Renal cortical epithelial cell (primary cell): ENCODE measurements around the gene ABLIM2. TPM values are rescaled to one million over a fixed set of nuclear protein-coding genes. Genes with fewer than 3 reads are reported as not detected.

ENCODE experiments used
- DNase-seq: peaks from one replicate; pipeline ENCODE4 v3.0.0-alpha.2; 2011; ENCODE audit warnings: low read depth
- total RNA-seq: library from RNA; depleted of rRNA; stranded (reverse); fragments of >200 nt; gene quantifications from 2 replicates; pipeline ENCODE4 v1.2.3, GENCODE V29; 2014

Gene ABLIM2
- total RNA-seq, 1 donor from 2014 or later, result 6.1 TPM

DNA sequence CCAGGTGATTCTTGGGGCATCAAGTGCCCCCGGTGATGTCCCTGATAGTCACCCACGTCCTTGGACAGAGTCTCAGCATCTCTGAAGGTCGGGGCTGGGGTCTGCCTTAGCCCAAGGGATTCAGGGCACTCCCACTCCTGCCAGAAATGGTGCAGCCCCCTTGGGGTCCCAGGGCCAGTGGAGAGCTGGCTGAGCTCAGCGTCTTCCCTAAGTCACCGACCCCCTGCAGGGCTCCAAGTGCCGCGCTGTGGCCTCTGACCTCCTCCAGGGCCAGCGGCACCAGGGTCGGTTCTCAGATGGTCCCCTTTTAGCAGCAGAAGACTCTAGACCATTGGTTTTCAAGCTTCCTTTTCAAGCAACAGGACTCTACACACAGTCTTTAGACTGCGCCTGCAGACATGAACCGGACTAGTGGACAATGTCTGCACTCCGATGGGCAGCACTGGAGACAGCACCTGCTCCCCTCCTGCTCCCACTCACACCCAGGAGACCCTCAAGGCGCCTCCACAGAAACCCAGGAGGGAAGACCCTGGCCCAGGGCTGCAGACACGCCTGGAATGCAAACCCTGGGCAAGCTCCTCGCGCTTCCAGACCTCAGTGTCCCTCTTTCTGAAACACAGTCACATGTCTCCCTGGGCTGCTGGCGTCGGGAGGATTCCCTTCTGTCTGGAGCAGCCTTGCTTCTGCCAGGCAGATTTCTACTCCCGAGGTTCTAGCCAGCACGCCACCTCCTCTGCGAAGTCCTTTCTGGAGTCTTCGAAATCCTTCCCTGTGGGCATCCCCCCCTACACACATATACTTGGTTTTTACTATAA lies 53.9 kb downstream of the ABLIM2 start:
- DNase-seq, result no peak

DNA sequence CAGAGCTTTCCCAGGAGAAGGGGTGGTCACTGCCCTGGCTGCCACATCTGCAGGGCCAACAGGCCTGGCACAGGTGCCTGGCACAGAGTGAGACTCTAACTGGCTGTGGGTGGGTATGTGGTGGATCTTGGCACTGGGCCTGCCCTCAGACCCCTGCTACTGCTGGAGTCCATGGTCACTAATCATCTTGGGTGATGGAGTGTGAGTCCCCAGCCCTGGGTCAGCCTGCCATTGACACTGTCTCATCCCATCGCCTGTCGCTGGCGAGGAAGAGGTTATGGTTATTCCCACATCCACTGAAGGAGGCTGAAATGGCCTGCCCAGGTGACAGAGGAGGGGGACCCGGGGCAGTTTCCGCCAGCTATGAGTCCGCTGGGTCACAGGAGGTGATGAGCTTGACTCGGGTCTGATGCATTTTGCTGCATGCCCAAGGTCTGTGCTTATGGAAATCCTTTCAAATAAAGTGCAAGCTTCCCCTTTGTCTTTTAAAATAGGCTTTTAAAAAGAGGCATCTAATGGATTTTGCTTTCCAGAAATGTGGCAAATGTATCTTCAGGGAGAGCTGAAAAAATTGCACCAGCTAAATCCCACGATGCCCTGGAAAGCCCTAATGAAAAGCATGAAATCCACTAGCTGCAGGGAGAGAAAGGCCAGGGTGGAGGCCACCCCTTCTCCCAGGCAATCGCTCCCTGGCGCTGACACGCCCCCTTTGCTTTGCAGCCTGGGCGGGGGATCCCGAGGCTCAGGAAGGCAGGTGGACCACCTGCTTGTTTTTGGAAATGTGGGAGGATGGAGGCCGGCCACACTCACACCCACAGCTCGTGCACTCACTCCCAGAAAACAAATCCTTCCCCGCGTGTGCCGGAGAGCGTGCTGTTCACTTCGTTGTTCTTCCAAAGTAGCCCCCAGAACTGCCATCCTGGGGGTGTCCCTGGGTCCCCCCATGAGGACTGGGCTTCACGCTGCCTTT lies 54.9 kb downstream of the ABLIM2 start:
- DNase-seq, result no peak

DNA sequence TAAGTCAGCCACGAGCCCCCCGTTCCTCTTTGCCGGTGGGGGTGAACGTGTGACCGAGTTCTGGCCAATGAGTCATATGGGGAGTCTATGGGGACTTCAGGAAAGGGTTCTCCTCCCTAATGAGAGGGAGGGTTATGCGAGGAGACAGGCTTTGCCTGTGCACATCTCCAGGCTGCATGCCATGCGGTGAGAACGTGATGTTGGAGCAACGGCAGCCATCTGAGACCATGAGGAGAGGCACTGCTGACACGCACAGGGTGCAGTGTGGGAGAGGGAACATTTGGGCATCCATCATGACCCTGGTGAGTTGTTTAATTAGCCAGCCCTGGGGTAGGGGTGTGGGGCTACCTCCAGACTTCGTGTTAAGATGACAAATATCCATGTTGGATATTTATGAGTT lies 55.8 kb downstream of the ABLIM2 start:
- no peak for DNase-seq

DNA sequence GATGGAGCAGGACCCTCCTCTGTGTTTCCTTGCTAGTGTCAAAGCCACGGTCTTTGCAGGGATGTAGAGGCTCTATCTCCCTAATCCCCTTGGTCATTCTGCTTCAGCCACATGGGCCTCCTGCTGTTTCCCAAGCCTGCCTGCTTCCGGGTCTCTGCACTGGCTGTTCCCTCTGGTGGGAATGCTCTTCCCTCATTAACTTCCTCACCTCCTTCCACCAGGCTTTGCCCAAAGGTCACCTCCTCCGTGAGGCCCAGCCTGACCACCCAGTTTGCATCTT lies 56.6 kb downstream of the ABLIM2 start:
- no peak for DNase-seq

DNA sequence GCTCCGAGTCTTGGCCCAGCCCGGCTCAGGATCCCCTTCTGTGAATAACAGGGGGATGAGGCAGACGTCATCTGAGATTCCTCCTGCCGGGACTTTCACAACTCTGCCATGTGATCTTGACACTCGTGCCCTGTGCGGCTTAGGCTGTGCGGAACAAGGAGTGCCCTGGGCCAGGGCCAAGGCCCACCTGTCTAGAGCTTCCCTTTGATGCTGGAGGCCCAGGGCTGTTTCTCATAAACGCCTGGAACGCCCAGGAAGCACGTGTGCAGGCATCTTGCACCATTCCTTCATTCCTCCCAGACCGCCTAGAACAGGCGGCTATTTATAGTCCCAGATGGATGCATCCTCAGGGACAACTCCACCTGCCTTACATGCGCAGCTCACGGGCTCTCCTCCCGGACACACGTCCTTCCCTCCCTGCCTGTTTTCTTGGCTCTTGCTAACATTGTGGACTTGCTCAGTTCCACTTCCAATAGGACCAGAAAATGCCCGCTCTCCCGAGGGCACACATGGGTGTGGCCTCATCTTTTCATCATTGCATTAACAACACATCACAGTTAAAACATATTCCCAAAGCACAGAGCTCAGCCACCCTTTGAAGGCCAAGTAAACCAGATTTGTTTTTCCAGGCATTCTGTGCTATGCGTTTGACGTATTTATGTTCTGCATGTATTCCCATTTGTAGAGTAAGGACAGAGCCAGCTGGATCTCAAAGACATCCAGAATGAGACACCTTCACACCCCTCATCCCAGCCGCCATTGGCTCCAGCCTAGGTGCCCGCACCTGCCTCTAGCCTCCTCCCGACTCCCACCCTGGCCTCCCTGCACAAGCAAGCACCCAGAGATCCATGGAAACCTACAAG lies 57.2 kb downstream of the ABLIM2 start:
- peak; percentile 50 for DNase-seq

DNA sequence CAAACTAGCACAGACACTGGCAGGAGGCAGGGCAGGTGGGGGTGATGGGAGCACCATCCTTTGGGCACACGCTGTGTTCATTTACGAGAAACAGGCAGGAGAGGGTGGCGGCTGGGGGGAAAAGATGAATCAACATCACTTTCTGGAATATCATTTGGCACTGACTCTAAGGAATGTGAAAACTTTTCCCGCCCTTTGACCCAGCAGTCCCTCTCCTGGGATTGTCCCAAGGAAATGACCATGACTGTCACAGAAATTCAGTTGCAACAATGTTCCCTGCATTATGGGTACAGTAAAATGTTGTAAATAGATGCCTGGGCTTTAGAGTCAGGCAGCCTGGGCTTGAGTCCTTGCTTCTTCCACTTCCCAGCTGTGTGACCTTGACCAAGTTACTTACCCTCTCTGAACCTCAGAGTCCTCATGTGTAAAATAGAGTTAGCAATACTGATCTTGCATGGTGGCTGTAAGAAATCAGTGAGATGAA lies 58.6 kb downstream of the ABLIM2 start:
- DNase-seq, result peak; percentile 10

DNA sequence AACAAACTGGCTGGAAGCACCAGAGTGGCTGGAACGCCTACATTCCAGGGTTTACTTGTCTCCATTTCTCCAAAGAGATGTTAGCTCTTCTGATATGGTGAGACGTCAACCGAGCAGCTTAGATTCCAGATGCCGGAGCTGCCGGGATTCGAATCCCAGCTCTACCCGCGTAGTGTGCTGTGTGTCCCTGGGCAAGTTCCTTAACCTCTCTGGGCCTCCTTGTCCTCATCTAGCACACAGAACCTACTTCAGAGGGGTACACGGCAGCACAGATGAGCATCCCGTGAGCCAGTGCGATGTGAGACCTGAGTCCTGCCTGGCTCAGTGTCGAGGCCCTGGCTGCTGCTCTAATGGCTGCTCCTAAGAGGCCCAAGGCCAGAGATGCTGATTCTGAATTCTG lies 60.1 kb downstream of the ABLIM2 start:
- no peak for DNase-seq

DNA sequence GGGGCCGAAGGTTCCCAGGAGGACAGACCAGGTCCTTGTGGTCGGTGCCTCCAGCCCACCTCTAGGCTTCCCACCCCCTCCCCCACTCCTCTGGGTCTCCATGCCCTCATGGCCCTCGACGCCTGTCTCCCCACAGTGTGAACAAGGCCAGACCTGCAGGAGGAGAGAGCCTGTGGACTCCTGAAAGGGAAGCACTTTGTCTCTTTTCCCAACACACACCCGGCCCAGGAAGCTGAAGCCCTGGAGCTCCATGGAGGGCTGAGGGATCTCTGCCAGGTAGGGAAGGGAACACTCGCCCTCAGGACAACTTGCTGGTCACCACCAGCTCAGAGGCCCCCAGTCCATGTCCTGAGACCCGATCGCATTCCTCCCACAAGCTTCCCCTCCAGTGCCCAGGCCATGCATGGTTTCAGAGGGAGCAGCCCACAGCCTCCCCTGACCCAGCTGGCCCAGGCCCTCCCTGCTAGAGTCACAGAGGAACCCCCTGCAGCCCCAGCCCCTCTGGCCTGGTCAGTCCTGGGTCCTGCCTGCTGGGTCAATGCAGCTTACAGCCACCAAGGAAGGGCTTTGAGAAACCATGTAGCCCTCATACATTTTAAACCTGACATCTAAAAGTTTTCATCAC lies 60.8 kb downstream of the ABLIM2 start:
- DNase-seq, result no peak

DNA sequence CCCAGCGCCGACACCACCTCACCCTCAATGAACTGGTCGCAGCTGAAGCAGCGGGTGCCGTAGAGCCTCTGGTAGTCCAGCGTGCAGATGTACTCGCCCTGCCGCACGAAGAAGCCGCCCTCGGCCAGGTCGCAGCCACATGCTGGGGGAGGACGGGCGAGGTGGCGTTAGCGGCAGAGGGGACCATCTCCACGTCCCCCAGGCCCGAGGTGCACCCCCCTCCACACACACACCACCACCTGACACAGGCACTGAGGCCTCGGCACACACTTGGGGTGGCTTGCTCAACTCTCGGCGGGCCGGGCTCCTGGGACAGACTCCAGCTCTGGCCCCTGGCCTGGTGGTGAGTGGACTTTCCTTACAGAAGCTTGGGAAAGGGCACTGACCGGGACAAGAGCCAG lies 61.5 kb downstream of the ABLIM2 start:
- DNase-seq, result no peak

DNA sequence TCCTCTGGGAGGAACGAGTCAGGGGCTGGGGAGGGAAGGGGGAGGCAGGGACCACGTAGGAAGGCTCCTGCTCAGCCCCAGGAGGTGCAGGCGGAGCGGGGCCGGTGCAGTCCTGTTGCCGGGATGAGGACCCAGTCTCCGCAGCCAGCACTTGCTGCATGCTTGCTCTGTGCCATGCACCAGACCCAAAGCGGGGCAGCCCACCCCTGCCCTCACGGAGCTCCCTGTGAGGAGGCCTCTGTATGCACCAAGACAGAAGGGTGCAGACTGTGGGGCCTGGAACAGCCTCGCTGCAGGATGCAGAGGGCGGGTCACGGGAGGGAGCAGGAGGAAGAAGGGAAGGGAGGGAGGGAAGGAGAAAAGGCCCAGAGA lies 61.9 kb downstream of the ABLIM2 start:
- DNase-seq, result no peak

DNA sequence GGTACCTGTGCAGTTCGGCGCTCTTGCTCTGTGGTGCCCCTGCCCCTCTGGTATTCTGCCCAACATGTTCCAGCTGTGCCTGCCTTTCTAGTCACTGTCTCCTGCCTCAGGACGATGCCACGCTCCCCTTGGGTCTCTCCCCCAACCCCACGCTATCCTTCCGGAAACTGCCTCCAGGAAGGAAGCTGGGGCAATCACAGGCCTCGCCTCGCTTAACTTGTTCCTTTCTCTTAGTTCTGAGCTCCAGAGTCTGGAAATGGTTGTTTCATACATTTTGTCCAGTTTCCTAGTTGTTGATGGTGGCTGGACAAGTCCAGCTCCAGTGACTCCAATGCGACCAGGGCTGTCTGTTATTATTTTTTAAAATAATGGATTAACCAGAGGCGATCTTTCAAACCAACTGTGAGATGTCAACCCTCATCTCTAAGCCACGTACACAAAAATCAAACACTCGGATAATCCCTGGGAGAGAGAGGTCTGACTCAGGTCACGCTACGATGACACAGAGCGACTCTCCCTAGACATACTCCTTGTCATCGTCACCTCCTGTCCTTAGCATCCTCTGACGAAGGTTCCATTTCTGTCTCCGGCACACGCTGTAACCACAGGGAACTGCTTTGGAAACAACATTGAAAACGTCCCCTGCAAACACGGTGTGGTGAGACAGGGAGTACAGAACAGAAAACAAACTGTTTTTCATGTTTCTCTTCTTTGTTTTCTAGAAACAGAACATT lies 62.5 kb downstream of the ABLIM2 start:
- no peak for DNase-seq

DNA sequence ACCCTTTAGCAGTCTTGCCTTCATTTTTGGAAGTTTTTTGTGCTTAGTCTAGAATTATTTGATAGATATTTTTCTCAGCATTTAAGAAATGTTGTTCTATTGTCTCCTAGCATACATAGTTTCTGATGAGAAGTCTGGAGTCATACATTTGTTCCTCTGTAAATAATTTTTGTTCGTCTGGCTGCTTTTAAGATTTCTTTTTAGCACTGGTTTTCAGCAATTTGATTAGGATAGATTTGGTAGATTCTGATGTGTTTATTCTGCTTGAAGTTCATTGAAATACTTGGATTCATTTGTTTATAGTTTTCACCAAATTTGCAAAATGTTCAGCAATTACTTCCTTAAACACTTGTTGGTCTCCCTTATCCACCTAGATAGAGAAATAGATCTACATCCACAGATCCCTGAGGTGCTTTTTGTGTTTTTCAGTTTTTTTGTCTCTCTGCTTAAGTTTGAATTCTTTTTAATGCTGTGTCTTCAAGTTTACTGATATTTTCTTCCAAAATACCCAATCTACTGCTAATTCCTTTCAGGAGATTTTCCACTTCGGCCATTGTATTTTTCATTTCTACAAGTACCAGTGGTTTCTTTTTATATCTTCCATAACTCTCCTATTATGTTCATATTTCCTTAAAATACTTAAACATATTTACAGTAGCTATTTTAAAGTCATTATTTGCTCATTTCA lies 64.9 kb downstream of the ABLIM2 start:
- DNase-seq, result no peak

DNA sequence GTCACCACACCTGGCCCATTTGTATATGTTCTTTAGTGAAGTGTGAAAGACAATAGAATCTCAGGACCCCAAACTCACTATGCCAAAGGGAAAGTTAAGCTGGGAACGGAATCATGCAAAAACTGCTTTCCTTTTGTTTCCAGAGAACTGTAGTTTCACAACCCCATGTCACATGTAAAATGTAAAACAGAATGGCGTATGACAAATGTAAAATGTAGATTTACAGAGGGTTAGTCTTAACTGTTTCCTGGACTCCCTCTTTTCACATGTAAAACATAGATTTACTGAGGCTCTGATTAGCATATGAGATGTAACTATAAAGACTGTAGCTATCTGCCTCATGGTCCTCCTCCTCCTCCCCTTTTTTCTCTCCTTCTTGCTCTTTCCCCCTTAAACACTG lies 66.3 kb downstream of the ABLIM2 start:
- DNase-seq, result no peak

DNA sequence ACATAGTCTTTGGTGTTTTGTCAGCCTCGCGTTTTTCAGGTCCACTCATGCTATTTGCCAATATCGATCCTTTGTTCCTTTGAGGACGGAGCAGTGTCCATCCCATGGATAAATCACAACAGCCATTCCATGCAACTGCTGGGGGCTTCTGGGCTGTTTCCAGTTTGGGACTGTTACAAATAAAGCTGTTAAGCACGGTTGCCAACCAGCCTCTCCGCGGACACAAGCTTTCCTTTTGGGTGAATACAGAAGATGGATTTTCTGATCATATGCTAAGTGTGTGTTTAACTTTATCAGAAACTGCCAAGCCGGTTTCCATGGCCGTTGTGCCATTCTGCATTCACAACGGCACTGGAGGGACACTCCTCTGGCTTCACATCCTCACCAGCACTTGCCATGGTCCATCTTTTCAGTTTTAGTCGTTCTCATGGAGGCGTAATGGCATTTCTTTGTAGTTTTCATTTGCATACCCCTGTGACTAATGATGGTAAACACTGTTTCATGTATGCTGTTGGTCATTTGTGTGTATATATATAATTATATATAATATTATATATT lies 67.8 kb downstream of the ABLIM2 start:
- no peak for DNase-seq

DNA sequence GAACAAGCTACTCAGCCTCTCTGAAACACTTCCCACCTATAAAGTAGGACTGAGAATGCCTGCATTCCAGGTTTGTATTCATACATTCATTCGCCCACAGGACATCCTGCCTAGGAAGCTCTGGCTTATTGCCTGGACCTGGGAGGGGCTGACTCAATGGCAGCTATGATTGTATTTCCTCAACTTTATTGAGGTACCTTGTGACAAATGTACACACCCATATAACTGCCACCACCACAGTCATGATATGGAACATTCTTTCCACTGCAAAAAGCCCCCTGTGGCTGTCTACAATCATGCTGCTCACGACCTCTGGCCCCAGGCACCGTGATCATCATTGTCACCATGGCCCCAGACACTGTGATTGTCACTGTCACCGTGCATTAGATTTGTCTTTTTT lies 68.3 kb downstream of the ABLIM2 start:
- peak; percentile 24 for DNase-seq

DNA sequence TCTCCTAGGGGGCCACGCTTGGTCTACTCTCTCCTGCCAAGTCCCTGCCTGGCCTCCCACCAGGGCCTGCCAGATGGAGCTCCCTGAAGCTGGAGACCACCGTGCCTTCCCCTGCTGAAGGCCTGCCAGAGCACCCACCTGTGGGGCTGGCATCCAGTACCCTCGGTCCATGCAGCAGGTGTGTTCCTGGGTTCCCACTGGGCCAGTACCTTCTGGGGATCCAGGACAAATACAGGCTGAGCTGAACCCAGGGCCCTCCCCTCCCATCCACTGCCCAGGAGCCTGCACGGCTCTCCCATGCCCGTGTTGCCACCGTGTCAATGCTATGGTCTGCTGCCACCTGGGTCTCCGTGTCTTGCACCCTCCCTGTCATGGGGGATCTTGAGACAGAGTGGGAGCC lies 68.8 kb downstream of the ABLIM2 start:
- no peak for DNase-seq

DNA sequence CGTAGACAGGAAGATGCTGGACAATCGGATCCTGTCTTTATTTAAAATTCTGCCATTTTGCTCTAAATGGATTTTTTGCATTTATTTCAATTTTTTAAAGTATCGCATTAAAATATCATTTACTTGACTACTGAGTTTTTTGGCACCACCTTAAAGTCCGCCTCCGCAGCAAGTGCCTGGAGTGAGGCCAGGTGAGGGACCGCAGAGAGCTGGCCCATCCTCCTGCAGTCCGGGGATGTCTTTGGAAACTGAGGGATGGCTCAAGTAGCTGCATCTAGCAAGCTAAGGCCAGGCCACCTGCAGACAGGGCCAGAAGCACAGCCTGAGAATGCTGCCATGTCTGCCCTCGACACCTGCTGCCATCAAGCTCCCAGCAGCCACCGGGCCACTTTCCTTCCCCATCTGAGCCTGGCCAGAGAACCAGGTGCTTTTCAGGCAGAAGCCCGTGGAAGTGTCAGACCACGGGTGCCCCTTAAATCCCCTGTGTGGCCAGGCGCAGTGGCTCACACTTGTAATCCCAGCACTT lies 69.6 kb downstream of the ABLIM2 start:
- no peak for DNase-seq

DNA sequence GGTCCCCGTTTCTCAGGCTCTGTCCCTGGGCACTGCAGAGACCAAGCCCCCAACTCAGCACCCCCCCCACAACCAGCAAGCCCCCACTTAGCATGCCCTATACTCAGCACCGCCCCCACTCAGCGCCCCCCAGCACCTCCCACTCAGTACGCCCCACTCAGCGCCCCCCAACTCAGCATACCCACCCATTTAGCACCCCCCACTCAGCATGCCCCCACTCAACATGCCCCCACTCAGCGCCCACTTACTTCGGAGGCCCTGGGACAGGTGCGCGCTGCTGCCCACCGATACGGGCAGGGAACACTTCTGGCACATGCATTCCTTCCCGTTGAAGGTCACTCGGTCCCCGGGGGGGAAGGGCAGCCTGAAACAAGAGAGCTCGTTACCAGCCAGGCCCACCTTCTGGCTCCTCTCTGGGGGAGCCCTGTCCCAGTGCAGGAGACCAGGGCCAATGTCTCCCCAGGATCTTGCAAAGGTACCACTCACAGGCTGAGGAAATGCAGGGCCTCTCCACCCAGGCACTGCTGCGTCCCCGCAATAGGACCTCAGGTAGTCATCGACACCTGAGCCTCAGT lies 70.6 kb downstream of the ABLIM2 start:
- DNase-seq, result no peak

DNA sequence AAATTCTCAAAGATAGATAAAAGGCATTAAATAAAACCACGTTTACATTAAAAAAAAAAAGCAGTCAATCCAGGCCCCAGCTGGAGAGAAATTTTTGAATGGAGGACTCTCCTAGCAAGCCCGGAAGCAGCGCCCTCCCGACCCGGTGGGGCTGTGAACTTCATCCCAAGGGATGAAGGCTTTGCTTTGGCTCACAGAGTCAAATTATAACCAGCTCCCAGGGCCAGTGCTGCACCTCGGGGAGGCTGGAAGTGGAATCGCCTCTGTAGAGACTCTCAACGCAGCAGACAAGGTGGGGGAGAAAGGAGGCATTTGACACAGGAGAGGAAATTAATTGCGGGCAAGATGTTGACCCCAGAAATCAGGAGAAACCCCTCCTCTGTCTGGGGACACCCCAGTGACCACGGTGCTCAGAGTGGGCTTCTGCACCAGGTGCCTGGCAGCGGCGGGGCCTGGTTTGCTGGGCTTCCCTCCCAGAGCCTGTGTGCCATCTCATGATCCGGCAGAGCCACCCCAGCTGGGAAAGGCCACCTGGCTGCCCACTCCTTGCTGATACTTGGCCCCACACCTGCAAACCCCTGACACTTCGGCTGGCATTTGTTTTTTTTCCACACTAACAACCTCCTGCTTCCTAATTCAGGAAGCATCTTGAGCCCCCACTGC lies 71.7 kb downstream of the ABLIM2 start:
- DNase-seq, result no peak
